Prostate gland (tissue), 2 donors: ENCODE measurements around the gene PDF.

Experiments
- POLR2A ChIP-seq: fragments of 450-650 bp; IDR thresholded peaks from one replicate; pipeline ENCODE4 v1.6.1; 2016; ENCODE audit warnings: antibody characterized with exemption, mild to moderate bottlenecking
- POLR2AphosphoS5 ChIP-seq: sonication (generic); formaldehyde crosslinking; IDR thresholded peaks from one replicate; pipeline ENCODE4 v1.6.1; 2017; ENCODE audit warnings: antibody characterized with exemption
- TF ChIP-seq, protein P1 (sequence below), 4 experiments: fragments of 200-600 bp in 2 of 4; fragments of 450-650 bp in 2 of 4; sonication (generic) in 2 of 4; IDR thresholded peaks; 1 replicate in 3 of 4; 2 replicates in 1 of 4; pipeline ENCODE4 v1.5.1; 2016 to 2019; ENCODE audit warnings: antibody characterized with exemption in 4 of 4, mild to moderate bottlenecking in 2 of 4, moderate library complexity in 2 of 4

DNA sequence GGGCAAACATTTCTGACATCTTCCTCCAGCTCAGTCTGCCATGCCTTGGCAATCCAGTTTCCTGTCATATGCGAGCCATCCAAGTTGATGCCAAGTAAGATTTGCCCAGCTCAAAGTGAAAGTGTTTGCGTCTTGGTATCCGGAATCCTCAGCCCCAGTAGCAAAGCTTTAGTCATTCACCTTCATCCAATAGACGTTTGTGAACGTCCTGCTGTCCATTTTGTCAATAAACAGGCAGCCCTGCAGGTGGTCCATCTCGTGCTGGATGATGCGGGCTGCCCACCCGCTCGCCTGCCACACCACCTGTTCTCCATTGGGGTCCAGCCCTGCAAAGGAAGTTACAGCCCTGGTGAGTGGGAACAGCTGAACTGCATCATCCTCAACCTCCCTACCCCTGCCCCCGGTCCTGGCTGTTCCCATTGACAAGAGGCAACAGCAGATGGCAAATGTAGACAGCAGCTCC is 1.5 kb downstream of the PDF start:
- TF ChIP-seq, protein P1, sequence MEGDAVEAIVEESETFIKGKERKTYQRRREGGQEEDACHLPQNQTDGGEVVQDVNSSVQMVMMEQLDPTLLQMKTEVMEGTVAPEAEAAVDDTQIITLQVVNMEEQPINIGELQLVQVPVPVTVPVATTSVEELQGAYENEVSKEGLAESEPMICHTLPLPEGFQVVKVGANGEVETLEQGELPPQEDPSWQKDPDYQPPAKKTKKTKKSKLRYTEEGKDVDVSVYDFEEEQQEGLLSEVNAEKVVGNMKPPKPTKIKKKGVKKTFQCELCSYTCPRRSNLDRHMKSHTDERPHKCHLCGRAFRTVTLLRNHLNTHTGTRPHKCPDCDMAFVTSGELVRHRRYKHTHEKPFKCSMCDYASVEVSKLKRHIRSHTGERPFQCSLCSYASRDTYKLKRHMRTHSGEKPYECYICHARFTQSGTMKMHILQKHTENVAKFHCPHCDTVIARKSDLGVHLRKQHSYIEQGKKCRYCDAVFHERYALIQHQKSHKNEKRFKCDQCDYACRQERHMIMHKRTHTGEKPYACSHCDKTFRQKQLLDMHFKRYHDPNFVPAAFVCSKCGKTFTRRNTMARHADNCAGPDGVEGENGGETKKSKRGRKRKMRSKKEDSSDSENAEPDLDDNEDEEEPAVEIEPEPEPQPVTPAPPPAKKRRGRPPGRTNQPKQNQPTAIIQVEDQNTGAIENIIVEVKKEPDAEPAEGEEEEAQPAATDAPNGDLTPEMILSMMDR (IDR thresholded peaks at IDR 0.05): no peak
- TF ChIP-seq POLR2A: no peak
- TF ChIP-seq POLR2AphosphoS5: no peak
